H1 (cell line): ENCODE measurements around the gene OTOP1. TPM values are rescaled to one million over a fixed set of nuclear protein-coding genes. Genes with fewer than 3 reads are reported as not detected.

Source experiments
- CTCF ChIA-PET: fragments of 300-600 bp; sonication (Branson Sonifier 250); formaldehyde crosslinking; loops from one replicate; lab custom pipeline; 2021; ENCODE audit not compliant: partially characterized antibody; lab: Charles Lee
- POLR2A ChIA-PET: fragments of 300-600 bp; sonication (Branson Sonifier 250); formaldehyde crosslinking; loops from one replicate; lab custom pipeline; 2021; ENCODE audit warnings: inconsistent platforms; ENCODE audit not compliant: partially characterized antibody; lab: Charles Lee
- DNase-seq, 2 experiments: peaks; one replicate each; pipeline versions ENCODE4 v3.0.0 to v3.0.0-alpha.2; 2010 to 2022; ENCODE audit warnings: low spot score in 2 of 2, low read depth in 1 of 2, mixed read lengths in 1 of 2
- FAIRE-seq: peaks from 2 replicates; lab custom pipeline; 2011; peaks lifted over from hg19 to GRCh38; lab: Jason Lieb, UNC
- H2AFZ ChIP-seq: 2 replicates; pipeline ENCODE4 v1.8.1; 2012; ENCODE audit warnings: low read length, inconsistent platforms
- H2AK5ac ChIP-seq: 2 replicates; pipeline ENCODE4 v1.6.1; 2013; ENCODE audit warnings: low read depth, low read length
- H2BK120ac ChIP-seq: replicated peaks from 2 replicates; pipeline ENCODE3; 2013; ENCODE audit warnings: low read depth, low read length, inconsistent platforms
- H2BK12ac ChIP-seq: 2 replicates; pipeline ENCODE4 v1.6.1; 2013; ENCODE audit warnings: low read depth, low read length
- H2BK15ac ChIP-seq: 2 replicates; pipeline ENCODE4 v1.6.1; 2013; ENCODE audit warnings: low read length
- H2BK20ac ChIP-seq: 2 replicates; pipeline ENCODE4 v1.6.1; 2013; ENCODE audit warnings: low read length
- H2BK5ac ChIP-seq: 2 replicates; pipeline ENCODE4 v1.6.1; 2013; ENCODE audit warnings: low read depth, low read length
- H3K14ac ChIP-seq: 2 replicates; pipeline ENCODE4 v1.6.1; 2013; ENCODE audit warnings: inconsistent platforms; ENCODE audit not compliant: insufficient read length
- H3K18ac ChIP-seq: 2 replicates; pipeline ENCODE4 v1.6.1; 2013; ENCODE audit warnings: low read length; ENCODE audit errors: extremely low read depth
- H3K23ac ChIP-seq: 2 replicates; pipeline ENCODE4 v1.6.1; 2013; ENCODE audit warnings: inconsistent platforms; ENCODE audit not compliant: insufficient read length
- H3K23me2 ChIP-seq: 2 replicates; pipeline ENCODE4 v1.6.1; 2013; ENCODE audit warnings: low read depth, low read length
- H3K27ac ChIP-seq: 2 replicates; pipeline ENCODE4 v1.6.1; 2011; ENCODE audit warnings: low read depth, low read length, inconsistent platforms
- H3K27me3 ChIP-seq, 4 experiments: replicated peaks in 1 of 4; 1 replicate in 1 of 4; 2 replicates in 3 of 4; pipeline versions ENCODE4 v1.6.1 to v1.8.1; 2011 to 2013; ENCODE audit warnings: low read length in 3 of 4, mild to moderate bottlenecking in 3 of 4, inconsistent platforms in 2 of 4, mixed read lengths in 2 of 4, moderate library complexity in 1 of 4; ENCODE audit not compliant: control insufficient read depth in 3 of 4, insufficient read depth in 3 of 4; ENCODE audit errors: extremely low read depth in 1 of 4
- H3K36me3 ChIP-seq, 4 experiments: 2 replicates each; pipeline versions ENCODE4 v1.6.1 to v1.8.1; 2011 to 2013; ENCODE audit warnings: mild to moderate bottlenecking in 4 of 4, low read length in 3 of 4, moderate library complexity in 2 of 4, control low read depth in 1 of 4, inconsistent platforms in 1 of 4; ENCODE audit not compliant: insufficient read depth in 4 of 4, control insufficient read depth in 2 of 4
- H3K4ac ChIP-seq: replicated peaks from 2 replicates; pipeline ENCODE3; 2013; ENCODE audit warnings: low read length, low read depth, mixed read lengths, inconsistent platforms; ENCODE audit not compliant: insufficient read length
- H3K4me1 ChIP-seq, 4 experiments: replicated peaks in 1 of 4; 1 replicate in 1 of 4; 2 replicates in 3 of 4; pipeline versions ENCODE4 v1.6.1 to v1.8.1; 2011 to 2013; ENCODE audit warnings: low read length in 3 of 4, inconsistent platforms in 2 of 4, mixed read lengths in 1 of 4; ENCODE audit not compliant: insufficient read depth in 4 of 4, control insufficient read depth in 3 of 4
- H3K4me2 ChIP-seq, 2 experiments: 2 replicates each; pipeline versions ENCODE4 v1.6.1 to v1.8.1; 2011 to 2013; ENCODE audit warnings: low read depth in 2 of 2, low read length in 2 of 2, control low read depth in 1 of 2, inconsistent platforms in 1 of 2, mild to moderate bottlenecking in 1 of 2; ENCODE audit not compliant: insufficient read depth in 1 of 2
- H3K4me3 ChIP-seq, 4 experiments: fragments of 200-600, 300-600 bp in 1 of 4; sonication (generic), shearing (Covaris generic), sonication (Bioruptor Twin) in 1 of 4; 2 replicates each; pipeline versions ENCODE4 v1.5.1 to v1.8.1; 2011 to 2016; ENCODE audit warnings: low read length in 4 of 4, low read depth in 3 of 4, control low read depth in 2 of 4, inconsistent platforms in 2 of 4, mild to moderate bottlenecking in 2 of 4, mixed read lengths in 1 of 4, moderate library complexity in 1 of 4; ENCODE audit not compliant: insufficient read depth in 2 of 4; ENCODE audit errors: extremely low read depth in 1 of 4
- H3K56ac ChIP-seq: replicated peaks from 2 replicates; pipeline ENCODE3; 2013; ENCODE audit warnings: low read depth, mild to moderate bottlenecking, mixed read lengths, low read length, inconsistent platforms; ENCODE audit not compliant: insufficient read length
- H3K79me1 ChIP-seq: 2 replicates; pipeline ENCODE4 v1.6.1; 2013; ENCODE audit warnings: low read depth, low read length, control low read depth
- H3K79me2 ChIP-seq, 2 experiments: 2 replicates each; pipeline versions ENCODE4 v1.6.1 to v1.8.1; 2012 to 2013; ENCODE audit warnings: low read length in 2 of 2, mild to moderate bottlenecking in 2 of 2, inconsistent platforms in 1 of 2; ENCODE audit not compliant: insufficient read depth in 2 of 2, control insufficient read depth in 1 of 2
- H3K9ac ChIP-seq, 4 experiments: replicated peaks in 1 of 4; 1 replicate in 1 of 4; 2 replicates in 3 of 4; pipeline versions ENCODE4 v1.6.1 to v1.8.1; 2011 to 2013; ENCODE audit warnings: low read depth in 3 of 4, low read length in 3 of 4, control low read depth in 2 of 4, mild to moderate bottlenecking in 2 of 4, moderate library complexity in 2 of 4, inconsistent platforms in 1 of 4; ENCODE audit errors: extremely low read depth in 1 of 4
- H3K9me3 ChIP-seq, 2 experiments: 2 replicates each; pipeline versions ENCODE4 v1.6.1 to v1.8.1; 2012 to 2013; ENCODE audit warnings: mild to moderate bottlenecking in 2 of 2, moderate library complexity in 2 of 2, control low read depth in 1 of 2, inconsistent platforms in 1 of 2, low read depth in 1 of 2, low read length in 1 of 2, mixed read lengths in 1 of 2; ENCODE audit not compliant: insufficient read depth in 2 of 2
- H4K20me1 ChIP-seq, 2 experiments: replicated peaks in 1 of 2; 2 replicates each; pipeline versions ENCODE3 to v1.8.1; 2011 to 2013; ENCODE audit warnings: inconsistent platforms in 2 of 2, low read length in 2 of 2, mild to moderate bottlenecking in 1 of 2; ENCODE audit not compliant: insufficient read depth in 2 of 2, control insufficient read depth in 1 of 2
- H4K5ac ChIP-seq: 2 replicates; pipeline ENCODE4 v1.6.1; 2013; ENCODE audit warnings: low read length, low read depth, mixed read lengths, inconsistent platforms; ENCODE audit not compliant: insufficient read length
- H4K8ac ChIP-seq: 2 replicates; pipeline ENCODE4 v1.8.0; 2013; ENCODE audit warnings: mild to moderate bottlenecking, moderate library complexity, low read length, inconsistent platforms; ENCODE audit not compliant: insufficient read depth; ENCODE audit errors: extremely low read depth
- H4K91ac ChIP-seq: replicated peaks from 2 replicates; pipeline ENCODE3; 2013; ENCODE audit warnings: low read length, mixed read lengths, inconsistent platforms; ENCODE audit not compliant: insufficient read length
- CEBPB ChIP-seq: IDR thresholded peaks from 2 replicates; pipeline ENCODE4 v1.6.1; 2012; ENCODE audit warnings: low read depth, low read length
- CTCF ChIP-seq, 3 experiments: IDR thresholded peaks; 1 replicate in 2 of 3; 2 replicates in 1 of 3; pipeline versions ENCODE4 v1.5.1 to v1.6.1; 2011; ENCODE audit warnings: low read length in 3 of 3, mild to moderate bottlenecking in 3 of 3, inconsistent platforms in 2 of 3, low read depth in 1 of 3, moderate library complexity in 1 of 3; ENCODE audit not compliant: insufficient read depth in 1 of 3; ENCODE audit errors: control extremely low read depth in 1 of 3
- HDAC2 ChIP-seq, 2 experiments: fragments of 300-600 bp in 1 of 2; sonication (generic) in 1 of 2; IDR thresholded peaks; 2 replicates each; pipeline ENCODE4 v1.6.1; 2011 to 2012; ENCODE audit warnings: low read depth in 2 of 2, low read length in 2 of 2, mild to moderate bottlenecking in 2 of 2, moderate library complexity in 2 of 2, borderline replicate concordance in 1 of 2, inconsistent platforms in 1 of 2
- KDM4A ChIP-seq: IDR thresholded peaks from one replicate; pipeline ENCODE4 v1.7.1; 2012; ENCODE audit warnings: low read depth, mild to moderate bottlenecking, moderate library complexity, low read length, inconsistent platforms; ENCODE audit not compliant: severe bottlenecking
- MAFK ChIP-seq: IDR thresholded peaks from 2 replicates; pipeline ENCODE4 v1.6.1; 2012; ENCODE audit warnings: low read depth, mild to moderate bottlenecking, improper control_type of control experiment, low read length
- POLR2A ChIP-seq, 2 experiments: IDR thresholded peaks; 1 replicate in 1 of 2; 2 replicates in 1 of 2; pipeline ENCODE4 v1.6.1; 2011; ENCODE audit warnings: low read depth in 2 of 2, low read length in 2 of 2, mild to moderate bottlenecking in 2 of 2; ENCODE audit errors: control extremely low read depth in 1 of 2
- POU5F1 ChIP-seq: IDR thresholded peaks from 2 replicates; pipeline ENCODE4 v1.6.1; 2011; ENCODE audit warnings: low read depth, mild to moderate bottlenecking, low read length, moderate library complexity
- RFX5 ChIP-seq: IDR thresholded peaks from 2 replicates; pipeline ENCODE4 v1.6.1; 2011; ENCODE audit warnings: low read depth, low read length, improper control_type of control experiment, borderline replicate concordance
- SP1 ChIP-seq: IDR thresholded peaks from 2 replicates; pipeline ENCODE4 v1.6.1; 2011; ENCODE audit warnings: low read depth, low read length
- TCF12 ChIP-seq: IDR thresholded peaks from 2 replicates; pipeline ENCODE4 v1.6.1; 2011; ENCODE audit warnings: low read depth, mild to moderate bottlenecking, low read length
- USF2 ChIP-seq: IDR thresholded peaks from 2 replicates; pipeline ENCODE4 v1.6.1; 2011; ENCODE audit warnings: low read length, improper control_type of control experiment
- WGBS, 2 experiments: shearing (Covaris generic) in 1 of 2; methylation state at CpG; one replicate each; pipeline versions ENCODE4 v1.1.6 to v1.1.7; 2013 to 2015; ENCODE audit warnings: low lambda C conversion rate in 2 of 2, mixed read lengths in 2 of 2, inconsistent platforms in 1 of 2, low coverage in 1 of 2, missing lambda C conversion rate in 1 of 2; ENCODE audit not compliant: insufficient replicate concordance in 2 of 2, insufficient coverage in 1 of 2, insufficient read length in 1 of 2; ENCODE audit errors: extremely low coverage in 1 of 2, missing lambda C conversion rate in 1 of 2; 5-methylcytosine and 5-hydroxymethylcytosine counted together
- polyA plus RNA-seq, 7 experiments: library from polyadenylated mRNA; depleted of rRNA in 3 of 7; stranded (reverse) in 5 of 7; unstranded in 2 of 7; fragments of >200 nt in 5 of 7; fragments of 200-250 nt in 2 of 7; gene quantifications; 1 replicate in 5 of 7; 2 replicates in 1 of 7; 4 replicates in 1 of 7; pipeline versions ENCODE4 v1.2.1 to v1.2.3, GENCODE V29; 2011 to 2013; ENCODE audit warnings: missing spikeins in 2 of 7, mixed read lengths in 2 of 7
- total RNA-seq: library from RNA; stranded (reverse); fragmentation: NEBNext Ultra II Directional; extraction: Animal tissue kit (Norgen Biotek cat#: 25700); gene quantifications from 2 replicates; pipeline ENCODE4 v1.2.1, GENCODE V29; 2021

Gene OTOP1
- total and polyA plus RNA-seq, 2 of the 8 experiments (the other 6 are each of a cell fraction or from before 2014, with no cell fraction given): not detected

DNA sequence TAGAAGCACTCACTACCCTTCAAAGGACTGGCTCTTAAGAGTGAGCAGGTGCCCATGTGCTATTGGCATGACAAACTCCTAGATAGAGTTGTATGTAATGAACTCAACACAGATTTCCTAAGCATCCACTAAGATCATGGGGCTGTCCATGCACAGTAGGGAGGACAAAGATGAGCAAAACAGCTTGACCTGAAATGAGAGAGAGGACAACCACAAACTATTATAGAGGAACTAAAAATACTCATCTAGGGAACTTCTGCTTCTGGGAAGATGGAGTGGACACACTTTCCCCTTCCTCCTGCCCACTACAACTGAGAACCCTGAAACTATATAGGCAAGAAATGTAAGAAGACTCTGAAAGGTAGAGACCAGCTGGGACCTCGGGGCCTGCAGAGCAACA, 42.0 kb upstream of the OTOP1 start:
- Histone ChIP-seq H3K9ac (no peak overlapping the region), H2AFZ (no peak overlapping the region), H2BK120ac (no peak overlapping the region), H3K27me3 (peaks cover 0 to 2% (median 0%) of the 10 kb centered on the region in 4 experiments; a peak in 1 of 7 replicates), H3K4me3 (no peak overlapping the region), H2BK5ac (no peak overlapping the region), H2BK15ac (no peak overlapping the region), H3K23ac (no peak overlapping the region), H3K4ac (no peak overlapping the region), H2AK5ac (no peak overlapping the region), H3K4me1 (no peaks in the 10 kb centered on the region), H4K91ac (no peak overlapping the region), H3K27ac (no peak overlapping the region), H3K9me3 (no peaks in the 10 kb centered on the region), H3K56ac (no peak overlapping the region), H3K18ac (no peak overlapping the region), H3K79me2 (no peaks in the 10 kb centered on the region), H2BK20ac (no peak overlapping the region), H3K14ac (no peak overlapping the region), H4K5ac (no peak overlapping the region), H2BK12ac (no peak overlapping the region), H3K36me3 (peaks cover 5 to 50% (median 21%) of the 10 kb centered on the region in 4 experiments; a peak in 7 of 8 replicates), H3K4me2 (no peak overlapping the region), H3K23me2 (no peaks in the 10 kb centered on the region), H3K79me1 (no peaks in the 10 kb centered on the region), H4K20me1 (peaks cover 2% of the 10 kb centered on the region in 2 experiments), H4K8ac (no peak overlapping the region)
- 100% methylated on average over 1 of the region's 1 CpG; no CpG with 5 or more reads in 1 of the 2 experiments for WGBS, 2 experiments
- ChIA-PET CTCF (interaction anchor here (1.1 kb wide), 1 partner anchor 67 kb away, joined by 3 read pairs; no protein-coding TSS in a partner anchor), POLR2A (no interaction called here)
- DNase-seq (no peak), FAIRE-seq (no peak)
- TF ChIP-seq POU5F1 (no peak), POLR2A (IDR thresholded peaks at IDR 0.05; ENCODE audit: control extremely low read depth in 1 of 2, low read depth in 2 of 2, low read length in 2 of 2) (no peak), TCF12 (no peak), MAFK (no peak), USF2 (no peak), CTCF (IDR thresholded peaks at IDR 0.05; ENCODE audit: control extremely low read depth in 1 of 3, insufficient read depth in 1 of 3, low read depth in 1 of 3, low read length in 3 of 3) (no peak), SP1 (no peak), HDAC2 (IDR thresholded peaks at IDR 0.05; ENCODE audit: borderline replicate concordance in 1 of 2, low read depth in 2 of 2, low read length in 2 of 2) (no peak), RFX5 (no peak), CEBPB (no peak), KDM4A (no peak)
